HepG2 (cell line): ENCODE results near the gene TXNDC16. TPM values are rescaled to one million over a fixed set of nuclear protein-coding genes. Genes with fewer than 3 reads are reported as not detected.

ENCODE experiments used
- ATAC-seq: fragments of 200-7000 bp; cut with Tn5 transposase; 3 replicates; pipeline ENCODE4 v1.9.1; 2020; ENCODE audit warnings: mild to moderate bottlenecking, moderate library complexity
- BruUV-seq: library from RNA; stranded (reverse); fragments of 400-500 nt; replicated peaks from 2 replicates; lab custom pipeline; 2021; lab: Mats Ljungman, UMichigan
- CTCF ChIA-PET: fragments of 300-600 bp; formaldehyde crosslinking; extraction: SDS; loops from one replicate; lab custom pipeline; 2021; ENCODE audit warnings: low total read pairs, inconsistent platforms, low intra/inter-chr PET ratio; lab: Yijun Ruan, JAX
- POLR2A ChIA-PET: fragments of 350-600 bp; sonication (Branson Sonifier 250); formaldehyde crosslinking; loops from one replicate; lab custom pipeline; 2020; ENCODE audit warnings: antibody characterized with exemption, inconsistent platforms; lab: Yijun Ruan, JAX
- DNase-seq: peaks from one replicate; pipeline ENCODE4 v3.0.0-alpha.2; 2015; ENCODE audit warnings: low spot score
- FAIRE-seq: peaks from 3 replicates; lab custom pipeline; 2011; peaks lifted over from hg19 to GRCh38; lab: Jason Lieb, UNC
- H2AFZ ChIP-seq: one replicate; pipeline ENCODE4 v1.6.1; 2011; ENCODE audit warnings: low read length, inconsistent platforms
- H3K27ac ChIP-seq: fragments of 300-600 bp; 3 replicates; pipeline ENCODE4 v1.8.0; 2011; ENCODE audit warnings: mixed run types, mild to moderate bottlenecking, mixed read lengths, low read length, inconsistent platforms; ENCODE audit not compliant: insufficient read depth; ENCODE audit errors: extremely low read length
- H3K27me3 ChIP-seq, 2 experiments: fragments of 200-600 bp in 1 of 2; 2 replicates in 1 of 2; 3 replicates in 1 of 2; pipeline versions ENCODE4 v1.6.0 to v1.8.0; 2011; ENCODE audit warnings: low read length in 2 of 2, mild to moderate bottlenecking in 2 of 2, moderate library complexity in 2 of 2, inconsistent platforms in 1 of 2; ENCODE audit not compliant: insufficient read depth in 2 of 2, control insufficient read depth in 1 of 2
- H3K36me3 ChIP-seq, 2 experiments: fragments of 200-600 bp in 1 of 2; replicated peaks in 1 of 2; 2 replicates in 1 of 2; 3 replicates in 1 of 2; pipeline versions ENCODE4 v1.5.1 to v1.8.0; 2011; ENCODE audit warnings: low read length in 2 of 2, inconsistent platforms in 1 of 2; ENCODE audit not compliant: insufficient read depth in 2 of 2, control insufficient read depth in 1 of 2
- H3K4me1 ChIP-seq: 2 replicates; pipeline ENCODE4 v1.5.1; 2012; ENCODE audit warnings: low read length, inconsistent platforms; ENCODE audit not compliant: insufficient read depth
- H3K4me2 ChIP-seq: 2 replicates; pipeline ENCODE4 v1.6.0; 2011; ENCODE audit warnings: low read depth, low read length, inconsistent platforms
- H3K4me3 ChIP-seq, 3 experiments: fragments of 200-600 bp in 1 of 3; sonication (generic), shearing (Covaris generic) in 1 of 3; replicated peaks in 1 of 3; 2 replicates each; pipeline ENCODE4 v1.5.1; 2011 to 2016; ENCODE audit warnings: low read length in 3 of 3, inconsistent platforms in 2 of 3, low read depth in 2 of 3, mild to moderate bottlenecking in 2 of 3, control low read depth in 1 of 3, mixed read lengths in 1 of 3; ENCODE audit not compliant: insufficient read depth in 1 of 3
- H3K79me2 ChIP-seq: one replicate; pipeline ENCODE4 v1.6.1; 2011; ENCODE audit warnings: low read length, inconsistent platforms; ENCODE audit not compliant: insufficient read depth
- H3K9ac ChIP-seq: 2 replicates; pipeline ENCODE4 v1.6.0; 2011; ENCODE audit warnings: mild to moderate bottlenecking, low read depth, low read length, inconsistent platforms; ENCODE audit not compliant: insufficient read depth
- H3K9me3 ChIP-seq: 2 replicates; pipeline ENCODE4 v1.5.1; 2012; ENCODE audit warnings: mild to moderate bottlenecking, low read length
- H4K20me1 ChIP-seq: 2 replicates; pipeline ENCODE4 v1.6.0; 2011; ENCODE audit warnings: inconsistent platforms, mild to moderate bottlenecking, low read length, moderate library complexity; ENCODE audit not compliant: insufficient read depth
- FOSL2 ChIP-seq: sonication (generic); formaldehyde crosslinking; IDR thresholded peaks from 2 replicates; pipeline ENCODE4 v1.4.0; 2020; ENCODE audit warnings: missing genetic modification reagents
- TMF1 ChIP-seq: sonication (generic); formaldehyde crosslinking; IDR thresholded peaks from 2 replicates; pipeline ENCODE4 v1.8.1; 2022; ENCODE audit warnings: low read depth, missing genetic modification reagents
- TP53 ChIP-seq: sonication (generic); formaldehyde crosslinking; conservative IDR thresholded peaks from 2 replicates; pipeline ENCODE4 v1.4.0; 2020; ENCODE audit warnings: missing genetic modification reagents
- ZNF326 ChIP-seq: sonication (generic); formaldehyde crosslinking; IDR thresholded peaks from 2 replicates; pipeline ENCODE4 v1.4.0; 2020; ENCODE audit warnings: missing genetic modification reagents, borderline replicate concordance
- ZNF432 ChIP-seq: sonication (generic); formaldehyde crosslinking; IDR thresholded peaks from 2 replicates; pipeline ENCODE4 v1.5.0; 2020; ENCODE audit warnings: missing genetic modification reagents, mild to moderate bottlenecking, borderline replicate concordance
- ZNF460 ChIP-seq: sonication (generic); formaldehyde crosslinking; IDR thresholded peaks from 2 replicates; pipeline ENCODE4 v1.5.1; 2020; ENCODE audit warnings: missing genetic modification reagents, mild to moderate bottlenecking, borderline replicate concordance
- WGBS: methylation state at CpG from one replicate; pipeline ENCODE4 v1.1.6; 2017; ENCODE audit warnings: low lambda C conversion rate; 5-methylcytosine and 5-hydroxymethylcytosine counted together
- in situ Hi-C: cut with HindIII; loops from 2 replicates; pipeline ENCODE4 v1.10.0; 2017; ENCODE audit warnings: low pct_unique_long_range_greater_than_20kb; ENCODE audit not compliant: extremely low pct_ligation_motif_present
- intact Hi-C: fragments of 100-400 bp; cut with micrococcal nuclease; formaldehyde crosslinking; loops from one replicate; pipeline ENCODE4 v1.10.0; 2022; ENCODE audit not compliant: unreplicated experiment
- polyA plus RNA-seq, 8 experiments: library from polyadenylated mRNA; depleted of rRNA in 3 of 8; stranded (reverse) in 7 of 8; unstranded in 1 of 8; fragments of >200 nt; fragmentation: Illumina TruSeq in 4 of 8; extraction: Trizol in 4 of 8; gene quantifications; 2 replicates each; pipeline versions ENCODE4 v1.2.1 to v1.2.3, GENCODE V29; 2011 to 2016; ENCODE audit warnings: low read depth in 4 of 8, missing spikeins in 1 of 8, mixed read lengths in 1 of 8; ENCODE audit not compliant: insufficient read depth in 1 of 8
- total RNA-seq, 5 experiments: library from RNA; depleted of rRNA; stranded (reverse); fragments of >200 nt; fragmentation: Illumina TruSeq; extraction: Trizol; gene quantifications; 2 replicates each; pipeline ENCODE4 v1.2.3, GENCODE V29; 2016; ENCODE audit warnings: low read depth in 1 of 5
- TF ChIP-seq, protein P1 (sequence below): sonication (generic); formaldehyde crosslinking; IDR thresholded peaks from 2 replicates; pipeline ENCODE4 v1.5.0; 2020; ENCODE audit warnings: missing genetic modification reagents
- TF ChIP-seq, protein P2 (sequence below): sonication (generic); formaldehyde crosslinking; conservative IDR thresholded peaks from 2 replicates; pipeline ENCODE4 v1.4.0; 2020; ENCODE audit warnings: missing genetic modification reagents

Gene TXNDC16
- total and polyA plus RNA-seq, 2 of the 13 experiments (the other 11 are each of a cell fraction or from before 2014, with no cell fraction given): 4.6 to 6.2 TPM

DNA sequence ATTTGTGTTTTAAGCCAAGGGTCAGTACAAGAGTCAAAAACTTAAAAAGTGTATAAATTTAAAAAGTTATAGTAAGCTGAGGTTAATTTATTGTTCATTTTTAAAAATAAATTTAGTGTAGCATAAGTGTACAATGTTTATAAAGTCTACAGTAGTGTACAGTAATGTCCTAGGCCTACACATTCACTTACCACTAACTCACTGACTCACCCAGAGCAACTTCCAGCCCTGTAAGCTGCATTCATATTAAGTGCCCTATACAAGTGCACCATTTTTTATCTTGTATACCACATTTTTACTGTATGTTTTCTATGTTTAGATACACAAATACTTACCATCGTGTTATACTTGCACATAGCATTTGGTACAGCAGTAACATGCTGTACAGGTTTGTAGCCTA, 38.0 kb upstream of the TXNDC16 start (continued):
- TF ChIP-seq, protein P1, sequence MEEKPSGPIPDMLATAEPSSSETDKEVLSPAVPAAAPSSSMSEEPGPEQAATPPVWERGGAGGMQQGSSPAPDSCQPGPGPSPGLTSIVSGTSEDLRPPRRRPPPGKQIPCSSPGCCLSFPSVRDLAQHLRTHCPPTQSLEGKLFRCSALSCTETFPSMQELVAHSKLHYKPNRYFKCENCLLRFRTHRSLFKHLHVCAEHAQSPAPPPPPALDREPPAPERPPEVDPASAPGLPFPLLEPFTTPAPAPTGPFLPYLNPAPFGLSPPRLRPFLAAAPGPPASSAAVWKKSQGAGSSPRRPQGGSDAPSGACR: no peak

DNA sequence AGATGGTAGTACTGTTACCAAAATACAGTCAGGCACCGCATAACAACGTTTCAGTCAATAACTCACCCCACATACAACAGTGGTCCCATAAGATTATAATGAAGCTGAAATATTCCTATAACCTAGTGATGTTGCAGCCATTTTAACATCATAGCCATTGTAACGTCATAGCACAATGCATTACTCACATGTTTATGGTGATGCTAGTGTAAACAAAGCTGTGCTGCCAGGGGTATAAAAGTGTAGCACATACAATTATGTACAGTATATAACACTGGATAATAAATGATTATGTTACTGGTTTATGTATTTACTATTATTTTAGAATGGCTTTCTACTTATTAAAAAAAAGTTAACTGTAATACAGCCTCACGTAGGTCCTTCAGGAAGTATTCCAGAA, 37.3 kb upstream of the TXNDC16 start:
- no peak overlapping the region for H2AFZ ChIP-seq
- no peak overlapping the region for H3K27ac ChIP-seq
- ChIA-PET POLR2A (no interaction called here), CTCF (no interaction called here)
- no peaks in the 10 kb centered on the region for H3K27me3 ChIP-seq
- no peak overlapping the region for H3K9ac ChIP-seq
- no peaks in the 10 kb centered on the region for H3K79me2 ChIP-seq
- H4K20me1 ChIP-seq: no peaks in the 10 kb centered on the region
- in situ Hi-C loops (no loop called here), intact Hi-C loops (no loop called here)
- TF ChIP-seq ZNF432 (CRISPR knock-in tag) (no peak), TMF1 (CRISPR knock-in tag) (no peak), ZNF326 (CRISPR knock-in tag) (no peak), TP53 (no peak), FOSL2 (no peak), ZNF460 (CRISPR knock-in tag) (no peak)
- TF ChIP-seq, protein P2, sequence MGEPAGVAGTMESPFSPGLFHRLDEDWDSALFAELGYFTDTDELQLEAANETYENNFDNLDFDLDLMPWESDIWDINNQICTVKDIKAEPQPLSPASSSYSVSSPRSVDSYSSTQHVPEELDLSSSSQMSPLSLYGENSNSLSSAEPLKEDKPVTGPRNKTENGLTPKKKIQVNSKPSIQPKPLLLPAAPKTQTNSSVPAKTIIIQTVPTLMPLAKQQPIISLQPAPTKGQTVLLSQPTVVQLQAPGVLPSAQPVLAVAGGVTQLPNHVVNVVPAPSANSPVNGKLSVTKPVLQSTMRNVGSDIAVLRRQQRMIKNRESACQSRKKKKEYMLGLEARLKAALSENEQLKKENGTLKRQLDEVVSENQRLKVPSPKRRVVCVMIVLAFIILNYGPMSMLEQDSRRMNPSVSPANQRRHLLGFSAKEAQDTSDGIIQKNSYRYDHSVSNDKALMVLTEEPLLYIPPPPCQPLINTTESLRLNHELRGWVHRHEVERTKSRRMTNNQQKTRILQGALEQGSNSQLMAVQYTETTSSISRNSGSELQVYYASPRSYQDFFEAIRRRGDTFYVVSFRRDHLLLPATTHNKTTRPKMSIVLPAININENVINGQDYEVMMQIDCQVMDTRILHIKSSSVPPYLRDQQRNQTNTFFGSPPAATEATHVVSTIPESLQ (CRISPR knock-in tag): no peak
- WGBS: 22% methylated on average over 4 of the region's 4 CpGs
- FAIRE-seq: no peak
- no peaks in the 10 kb centered on the region for H3K4me1 ChIP-seq
- H3K4me3 ChIP-seq: no peak overlapping the region
- DNase-seq: no peak
- no peak overlapping the region for H3K4me2 ChIP-seq
- BruUV-seq: no TSS peak
- ATAC-seq: no peak
- no peaks in the 10 kb centered on the region for H3K9me3 ChIP-seq
- no peaks in the 10 kb centered on the region for H3K36me3 ChIP-seq
